ENCODE data around the gene ZYG11B. TPM values are rescaled to one million over a fixed set of nuclear protein-coding genes. Genes with fewer than 3 reads are reported as not detected.
A peak's percentile ranks its signal among the peaks of the same experiment; 100 is the strongest.

The ZYG11B gene
- total and polyA plus RNA-seq, 2 of the 13 experiments (the other 11 are each of a cell fraction or from before 2014, with no cell fraction given), result 6.9 to 17.9 TPM

DNA sequence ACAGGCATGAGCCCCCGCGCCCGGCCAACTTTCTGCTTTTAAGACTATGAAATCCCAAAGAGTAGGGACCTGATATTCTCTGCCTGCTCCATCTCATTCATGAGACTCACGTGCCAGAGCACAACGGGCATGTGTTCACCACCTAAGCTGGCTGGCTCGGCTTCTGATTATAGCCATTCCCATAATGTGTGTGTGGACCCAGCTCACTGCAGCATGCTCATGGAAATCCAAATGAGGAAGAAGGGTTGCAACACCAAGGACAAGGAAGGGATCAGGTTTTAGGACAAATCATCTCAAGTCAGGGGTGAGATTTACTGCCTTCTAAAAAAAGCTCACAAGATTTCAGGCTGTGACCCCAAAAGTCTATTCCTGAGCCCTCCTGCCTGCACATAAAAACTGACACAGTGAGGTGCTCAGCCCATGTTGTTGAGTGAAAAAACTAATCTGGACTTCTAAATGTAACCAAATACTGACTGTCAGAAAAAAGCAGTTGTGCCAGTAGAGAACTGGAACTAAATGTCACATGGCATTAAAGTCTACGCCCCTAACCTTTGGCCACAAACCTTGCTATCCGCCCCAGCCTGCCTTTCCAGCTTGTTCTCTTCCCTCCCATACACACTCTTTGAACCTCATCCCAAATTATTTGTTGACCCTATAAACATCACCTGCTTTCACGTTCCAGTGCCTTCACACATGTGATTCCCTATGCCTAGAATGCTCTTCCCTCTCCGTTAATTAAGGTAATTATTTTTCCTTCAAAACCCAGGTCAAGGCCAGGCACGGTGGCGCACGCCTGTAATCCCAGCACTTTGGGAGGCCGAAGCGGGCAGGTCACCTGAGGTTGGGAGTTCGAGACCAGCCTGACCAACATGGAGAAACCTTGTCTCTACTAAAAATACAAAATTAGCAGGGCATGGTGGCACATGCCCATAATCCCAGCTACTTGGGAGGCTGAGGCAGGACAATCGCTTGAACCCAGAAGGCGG lies 19.0 kb upstream of the ZYG11B start (continued):
- TF ChIP-seq ZNF569 (CRISPR knock-in tag; IDR thresholded peaks at IDR 0.05; ENCODE audit: borderline replicate concordance) (no peak), ZNF567 (CRISPR knock-in tag; IDR thresholded peaks at IDR 0.05; ENCODE audit: borderline replicate concordance) (no peak), TOPORS (CRISPR knock-in tag; IDR thresholded peaks at IDR 0.05) (no peak), ZNF230 (CRISPR knock-in tag; IDR thresholded peaks at IDR 0.05) (no peak), JARID2 (CRISPR knock-in tag; IDR thresholded peaks at IDR 0.05; ENCODE audit: insufficient replicate concordance) (no peak), NFKB2 (CRISPR knock-in tag; IDR thresholded peaks at IDR 0.05; ENCODE audit: borderline replicate concordance) (no peak), ZFYVE20 (CRISPR knock-in tag; IDR thresholded peaks at IDR 0.05; ENCODE audit: borderline replicate concordance, low read depth) (no peak), ZNF205 (CRISPR knock-in tag; IDR thresholded peaks at IDR 0.05) (no peak), ZNF530 (CRISPR knock-in tag; IDR thresholded peaks at IDR 0.05; ENCODE audit: low read depth) (no peak), ZNF251 (CRISPR knock-in tag; IDR thresholded peaks at IDR 0.05) (no peak), MTF2 (CRISPR knock-in tag; IDR thresholded peaks at IDR 0.05; ENCODE audit: borderline replicate concordance) (no peak), ZNF292 (CRISPR knock-in tag; IDR thresholded peaks at IDR 0.05; ENCODE audit: borderline replicate concordance, low read depth) (no peak; the same call in 1 of the 2 replicates), MYC (CRISPR knock-in tag; IDR thresholded peaks at IDR 0.05; ENCODE audit: borderline replicate concordance) (no peak), RBAK (CRISPR knock-in tag; IDR thresholded peaks at IDR 0.05) (peak; percentile 93), SAFB2 (CRISPR knock-in tag; IDR thresholded peaks at IDR 0.05; ENCODE audit: borderline replicate concordance, low read depth) (no peak), ZBTB7B (CRISPR knock-in tag; IDR thresholded peaks at IDR 0.05) (no peak), ZNF317 (CRISPR knock-in tag; IDR thresholded peaks at IDR 0.05) (peak; percentile 93), ZNF30 (CRISPR knock-in tag; IDR thresholded peaks at IDR 0.05) (no peak), RFX1 (IDR thresholded peaks at IDR 0.05) (no peak), CHD4 (IDR thresholded peaks at IDR 0.05; ENCODE audit: borderline replicate concordance, low read length) (no peak), HOXD1 (CRISPR knock-in tag; IDR thresholded peaks at IDR 0.05) (no peak), YY1 (IDR thresholded peaks at IDR 0.05; ENCODE audit: insufficient read depth, insufficient replicate concordance, low read depth, low read length) (no peak)
- TF ChIP-seq, protein P1, sequence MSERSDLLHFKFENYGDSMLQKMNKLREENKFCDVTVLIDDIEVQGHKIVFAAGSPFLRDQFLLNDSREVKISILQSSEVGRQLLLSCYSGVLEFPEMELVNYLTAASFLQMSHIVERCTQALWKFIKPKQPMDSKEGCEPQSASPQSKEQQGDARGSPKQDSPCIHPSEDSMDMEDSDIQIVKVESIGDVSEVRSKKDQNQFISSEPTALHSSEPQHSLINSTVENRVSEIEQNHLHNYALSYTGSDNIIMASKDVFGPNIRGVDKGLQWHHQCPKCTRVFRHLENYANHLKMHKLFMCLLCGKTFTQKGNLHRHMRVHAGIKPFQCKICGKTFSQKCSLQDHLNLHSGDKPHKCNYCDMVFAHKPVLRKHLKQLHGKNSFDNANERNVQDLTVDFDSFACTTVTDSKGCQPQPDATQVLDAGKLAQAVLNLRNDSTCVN (CRISPR knock-in tag; IDR thresholded peaks at IDR 0.05; ENCODE audit: borderline replicate concordance), result no peak
- TF ChIP-seq, protein P2, sequence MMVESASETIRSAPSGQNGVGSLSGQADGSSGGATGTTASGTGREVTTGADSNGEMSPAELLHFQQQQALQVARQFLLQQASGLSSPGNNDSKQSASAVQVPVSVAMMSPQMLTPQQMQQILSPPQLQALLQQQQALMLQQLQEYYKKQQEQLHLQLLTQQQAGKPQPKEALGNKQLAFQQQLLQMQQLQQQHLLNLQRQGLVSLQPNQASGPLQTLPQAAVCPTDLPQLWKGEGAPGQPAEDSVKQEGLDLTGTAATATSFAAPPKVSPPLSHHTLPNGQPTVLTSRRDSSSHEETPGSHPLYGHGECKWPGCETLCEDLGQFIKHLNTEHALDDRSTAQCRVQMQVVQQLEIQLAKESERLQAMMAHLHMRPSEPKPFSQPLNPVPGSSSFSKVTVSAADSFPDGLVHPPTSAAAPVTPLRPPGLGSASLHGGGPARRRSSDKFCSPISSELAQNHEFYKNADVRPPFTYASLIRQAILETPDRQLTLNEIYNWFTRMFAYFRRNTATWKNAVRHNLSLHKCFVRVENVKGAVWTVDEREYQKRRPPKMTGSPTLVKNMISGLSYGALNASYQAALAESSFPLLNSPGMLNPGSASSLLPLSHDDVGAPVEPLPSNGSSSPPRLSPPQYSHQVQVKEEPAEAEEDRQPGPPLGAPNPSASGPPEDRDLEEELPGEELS (CRISPR knock-in tag; IDR thresholded peaks at IDR 0.05), result no peak
- TF ChIP-seq, protein P3, sequence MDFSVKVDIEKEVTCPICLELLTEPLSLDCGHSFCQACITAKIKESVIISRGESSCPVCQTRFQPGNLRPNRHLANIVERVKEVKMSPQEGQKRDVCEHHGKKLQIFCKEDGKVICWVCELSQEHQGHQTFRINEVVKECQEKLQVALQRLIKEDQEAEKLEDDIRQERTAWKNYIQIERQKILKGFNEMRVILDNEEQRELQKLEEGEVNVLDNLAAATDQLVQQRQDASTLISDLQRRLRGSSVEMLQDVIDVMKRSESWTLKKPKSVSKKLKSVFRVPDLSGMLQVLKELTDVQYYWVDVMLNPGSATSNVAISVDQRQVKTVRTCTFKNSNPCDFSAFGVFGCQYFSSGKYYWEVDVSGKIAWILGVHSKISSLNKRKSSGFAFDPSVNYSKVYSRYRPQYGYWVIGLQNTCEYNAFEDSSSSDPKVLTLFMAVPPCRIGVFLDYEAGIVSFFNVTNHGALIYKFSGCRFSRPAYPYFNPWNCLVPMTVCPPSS (IDR thresholded peaks at IDR 0.05), result no peak

Data from HepG2 (cell line).